ENCODE results near the gene NTHL1.

The NTHL1 gene

GRCh38 chr16:2062801-2063200 is 15.2 kb upstream of the NTHL1 start:
- DNase-seq = no peak

- no peak for DNase-seq
Measured at GRCh38 chr16:2061526-2061925, 13.9 kb upstream of the NTHL1 start.

GRCh38 chr16:2061023-2061422 is 13.4 kb upstream of the NTHL1 start:
- DNase-seq = no peak

GRCh38 chr16:2060346-2060745 is 12.7 kb upstream of the NTHL1 start:
- DNase-seq = no peak

- no peak for DNase-seq
Measured at GRCh38 chr16:2058872-2059271, 11.2 kb upstream of the NTHL1 start.

GRCh38 chr16:2058420-2058819 is 10.8 kb upstream of the NTHL1 start:
- DNase-seq = no peak

GRCh38 chr16:2057438-2057837 is 9.8 kb upstream of the NTHL1 start:
- DNase-seq = no peak

- DNase-seq = no peak
Measured at GRCh38 chr16:2056681-2057407, 9.2 kb upstream of the NTHL1 start.

- DNase-seq = no peak
Measured at GRCh38 chr16:2056077-2056476, 8.4 kb upstream of the NTHL1 start.

GRCh38 chr16:2054543-2055245 is 7.1 kb upstream of the NTHL1 start:
- no peak for DNase-seq

- no peak for DNase-seq
Measured at GRCh38 chr16:2053897-2054296, 6.3 kb upstream of the NTHL1 start.

GRCh38 chr16:2053211-2053610 is 5.6 kb upstream of the NTHL1 start:
- no peak for DNase-seq

GRCh38 chr16:2048116-2048543 is 496 bp upstream of the NTHL1 start:
- DNase-seq = no peak

GRCh38 chr16:2046893-2047329 is 723 bp downstream of the NTHL1 start:
- DNase-seq = no peak

- DNase-seq = no peak
Measured at GRCh38 chr16:2045965-2046892, 1.4 kb downstream of the NTHL1 start.

GRCh38 chr16:2044541-2044940 is 3.1 kb downstream of the NTHL1 start:
- DNase-seq = no peak

GRCh38 chr16:2043667-2044451 is 3.8 kb downstream of the NTHL1 start:
- no peak for DNase-seq

- no peak for DNase-seq
Measured at GRCh38 chr16:2042986-2043666, 4.5 kb downstream of the NTHL1 start.

GRCh38 chr16:2042171-2042985 is 5.3 kb downstream of the NTHL1 start:
- DNase-seq = no peak

GRCh38 chr16:2040787-2041522 is 6.7 kb downstream of the NTHL1 start:
- no peak for DNase-seq

Measured in activated CD4-positive, CD25-positive, alpha-beta regulatory T cell treated with anti-CD3 and anti-CD28 coated beads, Interleukin-2, amount 50 U/mL, for 72 hours (primary cell).